ENCODE results near the gene ZNF701.
A peak's percentile ranks its signal among the peaks of the same experiment; 100 is the strongest.
"Not testable (repeated sequence)": the region's sequence is repeated elsewhere in the genome, so short reads cannot be mapped to it uniquely, and the experiment has no call there.

Gene ZNF701

GRCh38 chr19:52566588-52566987, 3.5 kb upstream of the ZNF701 start:
- no peak for DNase-seq

DNA sequence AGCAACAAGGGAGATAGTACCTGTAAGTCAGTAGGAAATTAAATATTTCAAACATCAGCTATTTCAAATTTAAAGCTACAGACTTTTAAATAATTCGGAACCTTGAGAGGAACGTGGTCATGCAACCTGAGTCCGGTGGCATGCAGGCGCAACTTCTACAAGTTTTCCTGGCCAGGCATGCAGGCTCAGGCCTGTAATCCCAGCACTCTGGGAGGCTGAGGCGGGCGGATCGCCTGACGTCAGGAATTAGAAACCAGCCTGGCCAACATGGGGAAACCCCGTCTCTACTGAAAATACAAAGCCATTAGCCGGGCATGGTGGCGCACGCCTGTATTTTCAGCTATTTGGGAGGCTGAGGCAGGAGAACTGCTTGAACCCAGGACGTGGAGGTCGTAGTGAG, 2.2 kb upstream of the ZNF701 start:
- DNase-seq, result no peak

DNA sequence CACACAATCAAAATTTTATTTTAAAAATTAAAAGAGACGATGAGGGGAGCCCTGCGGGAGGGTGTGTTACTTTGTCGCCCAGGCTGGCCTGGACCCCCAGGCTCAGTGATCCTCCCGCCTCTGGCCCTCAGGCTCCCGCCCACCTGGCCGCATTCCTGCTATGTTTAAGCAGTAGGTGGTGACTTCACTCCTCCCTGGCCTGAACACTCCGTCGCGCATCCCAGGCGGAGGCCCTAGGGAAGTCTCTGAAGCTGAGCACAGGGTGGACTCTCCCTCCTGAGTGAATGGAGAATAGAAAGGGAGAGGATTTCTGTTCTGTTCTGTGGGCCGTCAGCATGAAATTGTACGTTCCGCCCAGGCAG, 468 bp upstream of the ZNF701 start:
- peak; percentile 79 for DNase-seq

DNA sequence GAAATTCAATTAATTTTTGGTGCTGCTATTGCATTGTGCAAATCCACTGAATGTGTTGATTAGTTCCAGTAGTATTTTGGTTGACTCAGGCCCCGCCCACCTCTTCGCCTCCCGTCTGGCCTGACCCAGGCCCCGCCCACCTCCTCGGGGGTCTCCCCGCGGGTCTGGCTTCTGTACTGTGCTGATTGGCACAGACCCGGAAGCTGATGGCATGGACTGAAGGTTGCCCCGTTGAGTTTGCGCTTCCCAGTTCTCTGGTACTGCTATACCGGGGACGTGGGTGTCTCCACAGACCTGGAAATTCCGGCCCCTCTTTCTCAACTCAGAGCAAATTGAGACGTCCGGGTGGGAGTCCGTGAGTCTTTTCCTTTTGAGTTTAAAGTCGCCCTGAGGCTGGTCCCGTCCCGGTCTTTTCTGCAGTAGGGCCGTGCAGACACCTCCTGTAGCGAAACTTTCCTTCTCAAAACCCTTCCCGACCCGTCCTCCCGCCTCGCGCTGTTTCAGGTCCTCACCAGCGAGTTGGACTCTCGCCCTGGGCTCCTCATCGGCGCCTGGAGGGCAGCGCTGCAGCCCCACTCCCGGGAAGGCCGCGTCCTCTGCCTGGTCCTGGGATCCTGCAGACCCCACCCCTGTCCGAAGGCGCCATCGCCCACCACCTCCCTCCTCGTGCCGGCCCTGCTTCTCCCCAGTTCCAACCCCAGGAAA, 14.8 kb downstream of the ZNF701 start:
- peak; percentile 67 for DNase-seq

GRCh38 chr19:52585604-52586003, 15.5 kb downstream of the ZNF701 start:
- DNase-seq, result no peak

GRCh38 chr19:52590728-52591127, 20.6 kb downstream of the ZNF701 start:
- DNase-seq, result no peak

- DNase-seq, result no peak
Measured at GRCh38 chr19:52592301-52592700, 22.2 kb downstream of the ZNF701 start.

DNA sequence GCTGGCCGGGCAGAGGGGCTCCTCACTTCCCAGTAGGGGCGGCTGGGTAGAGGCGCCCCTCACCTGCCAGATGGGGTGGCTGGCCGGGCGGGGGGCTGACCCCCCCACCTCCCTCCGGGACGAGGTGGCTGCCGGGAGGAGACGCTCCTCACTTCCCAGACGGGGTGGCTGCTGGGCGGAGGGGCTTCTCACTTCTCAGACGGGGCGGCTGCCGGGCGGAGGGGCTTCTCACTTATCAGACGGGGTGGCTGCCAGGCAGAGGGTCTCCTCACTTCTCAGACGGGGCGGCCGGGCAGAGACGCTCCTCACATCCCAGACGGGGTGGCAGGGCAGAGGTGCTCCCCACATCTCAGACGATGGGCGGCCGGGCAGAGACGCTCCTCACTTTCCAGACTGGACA, 23.4 kb downstream of the ZNF701 start:
- not testable (repeated sequence) for DNase-seq

- no peak for DNase-seq
Measured at GRCh38 chr19:52599241-52599640, 29.2 kb downstream of the ZNF701 start.

GRCh38 chr19:52600639-52601024, 30.5 kb downstream of the ZNF701 start:
- no peak for DNase-seq

DNA sequence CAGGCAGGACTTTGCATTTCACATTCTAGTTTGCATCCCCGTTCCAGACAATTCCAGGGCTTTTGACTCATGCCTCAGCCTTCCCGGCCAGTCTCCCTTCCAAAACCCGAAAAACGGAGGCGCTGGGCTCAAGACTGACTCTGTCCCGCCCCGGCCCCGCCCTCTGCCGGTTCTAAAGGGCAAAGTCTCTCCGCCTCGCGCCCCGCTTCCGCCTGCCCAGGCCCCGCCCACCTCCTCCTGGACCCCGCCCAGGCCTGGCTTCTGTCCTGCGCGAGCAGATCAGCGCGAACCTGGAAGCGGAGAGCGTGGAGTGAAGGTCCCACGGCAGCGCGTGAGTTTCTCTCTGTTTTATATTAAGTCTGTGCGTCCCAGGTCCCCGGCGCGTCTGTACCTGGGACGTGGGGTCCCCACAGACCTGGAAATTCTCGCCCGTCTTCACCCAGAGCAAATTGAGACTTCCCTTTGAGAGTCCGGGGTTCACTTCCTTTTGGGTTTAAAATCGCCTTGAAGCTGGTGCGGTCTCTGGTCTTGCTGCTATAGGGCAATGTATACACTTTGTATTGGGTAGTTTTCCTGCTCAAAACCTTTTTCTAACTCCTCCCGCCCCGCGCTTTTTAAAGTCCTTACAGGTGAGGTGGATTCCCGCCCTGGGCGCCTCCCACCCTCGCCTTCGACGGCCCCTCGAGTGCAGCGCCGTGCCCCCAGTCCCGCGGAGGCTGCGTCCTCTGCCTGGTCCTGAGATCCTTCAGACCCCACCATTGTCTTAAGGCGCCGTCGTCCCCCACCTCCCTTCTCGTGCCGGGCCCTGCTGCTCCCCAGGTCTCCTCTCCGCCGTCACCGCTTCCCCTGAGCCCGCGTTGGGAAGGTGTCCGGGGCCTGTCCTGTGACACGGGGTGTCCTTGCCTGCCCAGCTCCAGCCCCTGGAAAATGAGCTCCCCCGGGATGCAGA, 31.2 kb downstream of the ZNF701 start:
- peak; percentile 95 for DNase-seq

DNA sequence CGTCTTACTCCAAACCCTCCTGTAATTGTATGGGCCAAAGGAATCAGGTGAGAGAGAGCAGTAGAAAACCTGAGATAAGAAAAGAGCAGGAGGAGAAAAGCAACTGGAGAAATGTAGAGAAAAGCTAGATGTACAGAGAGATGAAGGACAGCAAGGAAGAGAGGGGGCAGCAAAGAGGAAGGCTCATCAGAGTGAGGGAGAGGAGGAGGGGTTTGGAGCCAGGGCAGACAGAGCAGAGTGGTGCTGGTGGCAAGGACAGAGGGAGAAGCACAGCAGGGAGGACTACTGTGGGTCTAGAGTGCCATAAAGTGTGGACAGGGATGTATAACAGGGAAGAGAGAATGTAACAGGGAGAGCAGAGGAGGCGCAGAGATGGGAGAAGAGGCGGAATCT, 31.9 kb downstream of the ZNF701 start:
- DNase-seq, result not testable (repeated sequence)

DNA sequence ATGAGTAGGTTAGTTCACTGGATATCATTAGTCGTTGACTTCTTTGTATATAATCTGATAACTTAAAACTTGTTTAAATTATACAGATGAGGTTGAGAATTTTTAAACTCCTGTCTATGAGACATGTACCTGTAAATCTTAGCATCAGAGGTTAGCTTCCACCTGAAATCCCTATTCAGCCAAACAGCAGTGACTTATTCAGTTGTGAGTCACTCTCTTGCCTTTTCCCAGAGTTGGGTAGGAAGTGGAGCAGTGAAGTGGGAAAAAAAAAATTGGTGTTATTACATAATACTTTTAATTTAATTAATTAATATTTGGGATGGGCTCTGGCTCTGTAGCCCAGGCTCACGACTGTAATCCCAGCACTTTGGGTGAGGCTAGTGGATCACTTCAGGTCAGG, 32.9 kb downstream of the ZNF701 start:
- DNase-seq, result no peak

- DNase-seq, result no peak
Measured at GRCh38 chr19:52603558-52604207, 33.6 kb downstream of the ZNF701 start.

GRCh38 chr19:52613299-52613906, 43.3 kb downstream of the ZNF701 start:
- DNase-seq, result no peak

DNA sequence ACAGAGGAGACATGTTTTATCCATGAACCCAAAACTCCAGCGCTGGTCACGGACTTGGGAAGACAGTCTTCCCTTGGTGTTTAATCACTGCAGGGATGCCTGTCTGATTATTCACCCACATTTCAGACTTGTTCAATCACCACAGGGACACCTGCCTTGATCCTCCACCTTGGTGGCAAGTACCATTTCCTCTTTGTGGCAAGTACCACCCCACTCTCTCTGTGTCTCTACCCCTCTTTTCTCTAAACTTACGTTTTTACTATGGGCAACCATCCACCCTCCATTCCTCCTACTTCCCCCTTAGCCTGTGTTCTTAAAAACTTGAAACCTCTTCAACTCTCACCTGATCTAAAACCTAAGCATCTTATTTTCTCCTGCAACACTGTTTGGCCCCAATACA, 51.3 kb downstream of the ZNF701 start:
- DNase-seq, result no peak

- DNase-seq, result no peak
Measured at GRCh38 chr19:52622261-52622660, 52.2 kb downstream of the ZNF701 start.

- no peak for DNase-seq
Measured at GRCh38 chr19:52626915-52627314, 56.8 kb downstream of the ZNF701 start.

DNA sequence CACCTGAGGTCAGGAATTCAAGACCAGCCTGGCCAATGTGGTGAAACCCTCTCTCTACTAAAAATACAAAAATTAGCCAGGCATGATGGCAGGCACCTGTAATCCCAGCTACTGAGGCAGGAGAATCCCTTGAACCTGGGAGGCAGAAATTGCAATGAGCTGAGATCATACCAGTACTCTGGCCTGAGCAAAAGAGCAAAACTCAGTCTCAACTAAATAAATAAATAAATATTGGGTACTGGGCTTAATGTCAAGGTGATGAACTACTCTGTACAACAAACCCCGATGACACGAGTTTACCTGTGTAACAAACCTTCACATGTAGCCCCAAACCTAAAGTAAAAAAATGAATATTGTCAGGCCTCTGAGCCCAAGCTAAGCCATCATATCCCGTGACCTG, 57.4 kb downstream of the ZNF701 start:
- not testable (repeated sequence) for DNase-seq

GRCh38 chr19:52635786-52636570, 65.9 kb downstream of the ZNF701 start:
- no peak for DNase-seq
